GM23338 (cell line): ENCODE results near the gene SRP68. TPM values are rescaled to one million over a fixed set of nuclear protein-coding genes. Genes with fewer than 3 reads are reported as not detected.

Experiments
- ATAC-seq: fragments of 200-7000 bp; cut with Tn5 transposase; 3 replicates; pipeline ENCODE4 v1.9.1; 2020
- DNase-seq: peaks from one replicate; pipeline ENCODE4 v3.0.0-alpha.2; 2015; ENCODE audit warnings: low spot score
- H2AFZ ChIP-seq: fragments of 200-600 bp; sonication (generic); 2 replicates; pipeline ENCODE4 v1.8.0; 2016; ENCODE audit warnings: antibody characterized with exemption, mild to moderate bottlenecking, moderate library complexity
- H3F3A ChIP-seq: fragments of 200-600 bp; sonication (generic); replicated peaks from 2 replicates; pipeline ENCODE4 v1.8.0; 2017; ENCODE audit warnings: antibody characterized with exemption, mixed run types, low read depth
- H3K27ac ChIP-seq: fragments of 200-600 bp; sonication (generic); 2 replicates; pipeline ENCODE4 v1.6.1; 2016; ENCODE audit warnings: low read depth
- H3K27me3 ChIP-seq: fragments of 200-600 bp; sonication (generic); 2 replicates; pipeline ENCODE4 v1.8.0; 2016; ENCODE audit warnings: mild to moderate bottlenecking, mixed run types, moderate library complexity; ENCODE audit not compliant: insufficient read depth
- H3K36me3 ChIP-seq: fragments of 200-600 bp; sonication (generic); 2 replicates; pipeline ENCODE4 v1.8.0; 2016; ENCODE audit warnings: mild to moderate bottlenecking; ENCODE audit not compliant: insufficient read depth
- H3K4me1 ChIP-seq: fragments of 200-600 bp; sonication (generic); 2 replicates; pipeline ENCODE4 v1.8.0; 2016; ENCODE audit warnings: mild to moderate bottlenecking, moderate library complexity; ENCODE audit not compliant: insufficient read depth
- H3K4me2 ChIP-seq: fragments of 200-600 bp; sonication (generic); 2 replicates; pipeline ENCODE4 v1.7.1; 2017; ENCODE audit warnings: mixed run types
- H3K4me3 ChIP-seq: fragments of 200-600 bp; sonication (generic); 2 replicates; pipeline ENCODE4 v1.6.1; 2016; ENCODE audit warnings: mixed run types
- H3K79me2 ChIP-seq: fragments of 200-600 bp; sonication (generic); replicated peaks from 2 replicates; pipeline ENCODE4 v1.8.0; 2017; ENCODE audit warnings: mild to moderate bottlenecking; ENCODE audit not compliant: insufficient read depth
- H3K9me2 ChIP-seq: fragments of 200-600 bp; sonication (generic); 2 replicates; pipeline ENCODE4 v1.8.0; 2017; ENCODE audit not compliant: insufficient read depth
- H4K20me1 ChIP-seq: fragments of 200-600 bp; sonication (generic); replicated peaks from 2 replicates; pipeline ENCODE4 v1.8.0; 2017; ENCODE audit warnings: mild to moderate bottlenecking; ENCODE audit not compliant: insufficient read depth
- H3K27ac Mint-ChIP-seq: 2 replicates; pipeline ENCODE4 v1.8.0; 2020; ENCODE audit warnings: inconsistent platforms, mild to moderate bottlenecking, moderate library complexity, mixed read lengths
- H3K27me3 Mint-ChIP-seq: 3 replicates; pipeline ENCODE4 v1.8.0; 2022; ENCODE audit warnings: low read depth, mild to moderate bottlenecking, moderate library complexity, mixed read lengths, inconsistent platforms; ENCODE audit not compliant: insufficient read depth, poor library complexity
- H3K36me3 Mint-ChIP-seq: 3 replicates; pipeline ENCODE4 v1.8.0; 2021; ENCODE audit warnings: low read depth, mild to moderate bottlenecking, inconsistent platforms, moderate library complexity, mixed read lengths
- H3K4me1 Mint-ChIP-seq: 3 replicates; pipeline ENCODE4 v1.8.0; 2020; ENCODE audit warnings: mild to moderate bottlenecking, inconsistent platforms, mixed read lengths
- H3K4me3 Mint-ChIP-seq: 3 replicates; pipeline ENCODE4 v1.8.0; 2021; ENCODE audit warnings: moderate library complexity, mild to moderate bottlenecking, inconsistent platforms, mixed read lengths
- H3K9me3 Mint-ChIP-seq: 3 replicates; pipeline ENCODE4 v1.8.0; 2020; ENCODE audit warnings: moderate library complexity, mild to moderate bottlenecking, inconsistent platforms, mixed read lengths
- CREB1 ChIP-seq: fragments of 250-450 bp; sonication (Bioruptor Pico); IDR thresholded peaks from 2 replicates; pipeline ENCODE4 v1.5.0; 2020; ENCODE audit warnings: low read depth, mild to moderate bottlenecking, moderate library complexity
- EZH2 ChIP-seq: fragments of 200-600 bp; sonication (generic); IDR thresholded peaks from one replicate; pipeline ENCODE4 v1.8.0; 2017; ENCODE audit warnings: antibody characterized with exemption, mild to moderate bottlenecking, low read depth; ENCODE audit not compliant: unreplicated experiment
- EZH2phosphoT487 ChIP-seq: fragments of 200-600 bp; sonication (generic); IDR thresholded peaks from one replicate; pipeline ENCODE4 v1.8.1; 2018; ENCODE audit warnings: antibody characterized with exemption; ENCODE audit not compliant: unreplicated experiment
- JUNB ChIP-seq: IDR thresholded peaks from one replicate; pipeline ENCODE4 v1.6.1; 2016; ENCODE audit warnings: antibody characterized with exemption; ENCODE audit not compliant: unreplicated experiment
- NANOG ChIP-seq: IDR thresholded peaks from 2 replicates; pipeline ENCODE4 v1.6.1; 2016; ENCODE audit warnings: antibody characterized with exemption, borderline replicate concordance
- POLR2AphosphoS5 ChIP-seq: IDR thresholded peaks from 2 replicates; pipeline ENCODE4 v1.6.1; 2016; ENCODE audit warnings: antibody characterized with exemption, low read depth
- STAT1 ChIP-seq: IDR thresholded peaks from one replicate; pipeline ENCODE4 v1.6.1; 2016; ENCODE audit warnings: antibody characterized with exemption; ENCODE audit not compliant: unreplicated experiment
- ZNF114 ChIP-seq: fragments of 250-450 bp; sonication (Bioruptor Pico); IDR thresholded peaks from 2 replicates; pipeline ENCODE4 v1.5.0; 2020; ENCODE audit warnings: mild to moderate bottlenecking, moderate library complexity
- ZNF331 ChIP-seq: fragments of 250-450 bp; sonication (Bioruptor Pico); IDR thresholded peaks from 2 replicates; pipeline ENCODE4 v1.5.0; 2020; ENCODE audit warnings: low read depth, mild to moderate bottlenecking, moderate library complexity
- polyA plus RNA-seq: library from polyadenylated mRNA; unstranded; fragments of >200 nt; fragmentation: Nextera tagmentation; extraction: Ambion mirVana; gene quantifications from 2 replicates; pipeline ENCODE4 v1.2.1, GENCODE V29; 2016
- total RNA-seq: library from RNA; depleted of rRNA; stranded (reverse); fragments of >200 nt; shearing (Covaris generic); gene quantifications from 2 replicates; pipeline ENCODE4 v1.2.3, GENCODE V29; 2014
- TF ChIP-seq, protein P1 (sequence below), 2 experiments: fragments of 200-600 bp in 1 of 2; sonication (generic) in 1 of 2; conservative IDR thresholded peaks; 2 replicates each; pipeline versions ENCODE4 v1.5.1 to v1.6.1; 2016 to 2017; ENCODE audit warnings: antibody characterized with exemption in 2 of 2, low read depth in 2 of 2, mild to moderate bottlenecking in 2 of 2, moderate library complexity in 1 of 2
- TF ChIP-seq, protein P2 (sequence below): fragments of 250-450 bp; sonication (Bioruptor Pico); IDR thresholded peaks from 2 replicates; pipeline ENCODE4 v1.5.0; 2020; ENCODE audit warnings: mild to moderate bottlenecking, moderate library complexity
- TF ChIP-seq, protein P3 (sequence below): IDR thresholded peaks from 2 replicates; pipeline ENCODE4 v1.6.1; 2016; ENCODE audit warnings: antibody characterized with exemption
- TF ChIP-seq, protein P4 (sequence below): IDR thresholded peaks from one replicate; pipeline ENCODE4 v1.6.1; 2018; ENCODE audit warnings: antibody characterized with exemption; ENCODE audit not compliant: unreplicated experiment

Gene SRP68
- total and polyA plus RNA-seq, 2 experiments from 2014 or later, result 30.7 to 62.8 TPM

DNA sequence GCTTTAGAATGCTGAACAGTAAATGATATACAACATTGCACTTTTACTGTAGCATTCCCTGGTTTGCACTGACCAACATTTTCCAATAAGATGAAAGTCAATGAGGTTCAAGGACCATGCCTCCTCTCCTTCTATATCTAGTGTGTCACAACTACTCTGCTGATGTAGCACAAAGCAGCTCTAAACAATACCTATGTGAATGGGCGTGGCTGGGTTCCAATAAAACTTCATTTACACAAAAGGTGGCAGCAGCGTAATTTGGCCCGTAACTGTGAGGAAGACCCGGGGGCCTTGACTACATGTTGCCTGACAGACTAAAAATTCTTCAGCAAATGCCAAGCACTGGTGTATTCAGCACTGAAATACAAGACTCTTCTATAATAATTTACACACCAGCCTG, 6.5 kb downstream of the SRP68 start:
- Histone ChIP-seq H3K4me1 (no peaks in the 10 kb centered on the region; the same call in 1 of the 2 replicates), H3K27me3 (no peaks in the 10 kb centered on the region), H3K27ac (no peak overlapping the region), H3K79me2 (peaks cover 30% of the 10 kb centered on the region), H3K9me2 (no peaks in the 10 kb centered on the region), H3F3A (peaks cover 12% of the 10 kb centered on the region; the same call in 1 of the 2 replicates), H3K4me2 (no peak overlapping the region), H3K4me3 (no peak overlapping the region), H4K20me1 (peaks cover 6% of the 10 kb centered on the region), H2AFZ (no peak overlapping the region), H3K36me3 (peaks cover 49% of the 10 kb centered on the region)
- Mint-ChIP-seq H3K4me3 (no peak overlapping the region), H3K9me3 (no peaks in the 10 kb centered on the region), H3K36me3 (peaks cover 69% of the 10 kb centered on the region), H3K27ac (no peak overlapping the region), H3K27me3 (no peaks in the 10 kb centered on the region), H3K4me1 (peaks cover 2% of the 10 kb centered on the region; the same call in 2 of the 3 replicates)
- TF ChIP-seq ZNF114 (CRISPR knock-in tag) (no peak), STAT1 (no peak), POLR2AphosphoS5 (no peak), CREB1 (CRISPR knock-in tag) (no peak), JUNB (no peak), EZH2 (no peak), NANOG (no peak), ZNF331 (CRISPR knock-in tag) (no peak), EZH2phosphoT487 (no peak)
- TF ChIP-seq, protein P1, sequence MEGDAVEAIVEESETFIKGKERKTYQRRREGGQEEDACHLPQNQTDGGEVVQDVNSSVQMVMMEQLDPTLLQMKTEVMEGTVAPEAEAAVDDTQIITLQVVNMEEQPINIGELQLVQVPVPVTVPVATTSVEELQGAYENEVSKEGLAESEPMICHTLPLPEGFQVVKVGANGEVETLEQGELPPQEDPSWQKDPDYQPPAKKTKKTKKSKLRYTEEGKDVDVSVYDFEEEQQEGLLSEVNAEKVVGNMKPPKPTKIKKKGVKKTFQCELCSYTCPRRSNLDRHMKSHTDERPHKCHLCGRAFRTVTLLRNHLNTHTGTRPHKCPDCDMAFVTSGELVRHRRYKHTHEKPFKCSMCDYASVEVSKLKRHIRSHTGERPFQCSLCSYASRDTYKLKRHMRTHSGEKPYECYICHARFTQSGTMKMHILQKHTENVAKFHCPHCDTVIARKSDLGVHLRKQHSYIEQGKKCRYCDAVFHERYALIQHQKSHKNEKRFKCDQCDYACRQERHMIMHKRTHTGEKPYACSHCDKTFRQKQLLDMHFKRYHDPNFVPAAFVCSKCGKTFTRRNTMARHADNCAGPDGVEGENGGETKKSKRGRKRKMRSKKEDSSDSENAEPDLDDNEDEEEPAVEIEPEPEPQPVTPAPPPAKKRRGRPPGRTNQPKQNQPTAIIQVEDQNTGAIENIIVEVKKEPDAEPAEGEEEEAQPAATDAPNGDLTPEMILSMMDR (conservative IDR thresholded peaks at IDR 0.05; ENCODE audit: low read depth in 2 of 2), result no peak
- TF ChIP-seq, protein P2, sequence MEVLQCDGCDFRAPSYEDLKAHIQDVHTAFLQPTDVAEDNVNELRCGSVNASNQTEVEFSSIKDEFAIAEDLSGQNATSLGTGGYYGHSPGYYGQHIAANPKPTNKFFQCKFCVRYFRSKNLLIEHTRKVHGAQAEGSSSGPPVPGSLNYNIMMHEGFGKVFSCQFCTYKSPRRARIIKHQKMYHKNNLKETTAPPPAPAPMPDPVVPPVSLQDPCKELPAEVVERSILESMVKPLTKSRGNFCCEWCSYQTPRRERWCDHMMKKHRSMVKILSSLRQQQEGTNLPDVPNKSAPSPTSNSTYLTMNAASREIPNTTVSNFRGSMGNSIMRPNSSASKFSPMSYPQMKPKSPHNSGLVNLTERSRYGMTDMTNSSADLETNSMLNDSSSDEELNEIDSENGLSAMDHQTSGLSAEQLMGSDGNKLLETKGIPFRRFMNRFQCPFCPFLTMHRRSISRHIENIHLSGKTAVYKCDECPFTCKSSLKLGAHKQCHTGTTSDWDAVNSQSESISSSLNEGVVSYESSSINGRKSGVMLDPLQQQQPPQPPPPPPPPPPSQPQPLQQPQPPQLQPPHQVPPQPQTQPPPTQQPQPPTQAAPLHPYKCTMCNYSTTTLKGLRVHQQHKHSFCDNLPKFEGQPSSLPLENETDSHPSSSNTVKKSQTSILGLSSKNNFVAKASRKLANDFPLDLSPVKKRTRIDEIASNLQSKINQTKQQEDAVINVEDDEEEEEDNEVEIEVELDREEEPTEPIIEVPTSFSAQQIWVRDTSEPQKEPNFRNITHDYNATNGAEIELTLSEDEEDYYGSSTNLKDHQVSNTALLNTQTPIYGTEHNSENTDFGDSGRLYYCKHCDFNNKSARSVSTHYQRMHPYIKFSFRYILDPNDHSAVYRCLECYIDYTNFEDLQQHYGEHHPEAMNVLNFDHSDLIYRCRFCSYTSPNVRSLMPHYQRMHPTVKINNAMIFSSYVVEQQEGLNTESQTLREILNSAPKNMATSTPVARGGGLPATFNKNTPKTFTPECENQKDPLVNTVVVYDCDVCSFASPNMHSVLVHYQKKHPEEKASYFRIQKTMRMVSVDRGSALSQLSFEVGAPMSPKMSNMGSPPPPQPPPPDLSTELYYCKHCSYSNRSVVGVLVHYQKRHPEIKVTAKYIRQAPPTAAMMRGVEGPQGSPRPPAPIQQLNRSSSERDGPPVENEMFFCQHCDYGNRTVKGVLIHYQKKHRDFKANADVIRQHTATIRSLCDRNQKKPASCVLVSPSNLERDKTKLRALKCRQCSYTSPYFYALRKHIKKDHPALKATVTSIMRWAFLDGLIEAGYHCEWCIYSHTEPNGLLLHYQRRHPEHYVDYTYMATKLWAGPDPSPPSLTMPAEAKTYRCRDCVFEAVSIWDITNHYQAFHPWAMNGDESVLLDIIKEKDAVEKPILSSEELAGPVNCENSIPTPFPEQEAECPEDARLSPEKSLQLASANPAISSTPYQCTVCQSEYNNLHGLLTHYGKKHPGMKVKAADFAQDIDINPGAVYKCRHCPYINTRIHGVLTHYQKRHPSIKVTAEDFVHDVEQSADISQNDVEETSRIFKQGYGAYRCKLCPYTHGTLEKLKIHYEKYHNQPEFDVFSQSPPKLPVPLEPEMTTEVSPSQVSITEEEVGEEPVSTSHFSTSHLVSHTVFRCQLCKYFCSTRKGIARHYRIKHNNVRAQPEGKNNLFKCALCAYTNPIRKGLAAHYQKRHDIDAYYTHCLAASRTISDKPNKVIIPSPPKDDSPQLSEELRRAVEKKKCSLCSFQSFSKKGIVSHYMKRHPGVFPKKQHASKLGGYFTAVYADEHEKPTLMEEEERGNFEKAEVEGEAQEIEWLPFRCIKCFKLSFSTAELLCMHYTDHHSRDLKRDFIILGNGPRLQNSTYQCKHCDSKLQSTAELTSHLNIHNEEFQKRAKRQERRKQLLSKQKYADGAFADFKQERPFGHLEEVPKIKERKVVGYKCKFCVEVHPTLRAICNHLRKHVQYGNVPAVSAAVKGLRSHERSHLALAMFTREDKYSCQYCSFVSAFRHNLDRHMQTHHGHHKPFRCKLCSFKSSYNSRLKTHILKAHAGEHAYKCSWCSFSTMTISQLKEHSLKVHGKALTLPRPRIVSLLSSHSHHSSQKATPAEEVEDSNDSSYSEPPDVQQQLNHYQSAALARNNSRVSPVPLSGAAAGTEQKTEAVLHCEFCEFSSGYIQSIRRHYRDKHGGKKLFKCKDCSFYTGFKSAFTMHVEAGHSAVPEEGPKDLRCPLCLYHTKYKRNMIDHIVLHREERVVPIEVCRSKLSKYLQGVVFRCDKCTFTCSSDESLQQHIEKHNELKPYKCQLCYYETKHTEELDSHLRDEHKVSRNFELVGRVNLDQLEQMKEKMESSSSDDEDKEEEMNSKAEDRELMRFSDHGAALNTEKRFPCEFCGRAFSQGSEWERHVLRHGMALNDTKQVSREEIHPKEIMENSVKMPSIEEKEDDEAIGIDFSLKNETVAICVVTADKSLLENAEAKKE (CRISPR knock-in tag), result no peak
- TF ChIP-seq, protein P3, sequence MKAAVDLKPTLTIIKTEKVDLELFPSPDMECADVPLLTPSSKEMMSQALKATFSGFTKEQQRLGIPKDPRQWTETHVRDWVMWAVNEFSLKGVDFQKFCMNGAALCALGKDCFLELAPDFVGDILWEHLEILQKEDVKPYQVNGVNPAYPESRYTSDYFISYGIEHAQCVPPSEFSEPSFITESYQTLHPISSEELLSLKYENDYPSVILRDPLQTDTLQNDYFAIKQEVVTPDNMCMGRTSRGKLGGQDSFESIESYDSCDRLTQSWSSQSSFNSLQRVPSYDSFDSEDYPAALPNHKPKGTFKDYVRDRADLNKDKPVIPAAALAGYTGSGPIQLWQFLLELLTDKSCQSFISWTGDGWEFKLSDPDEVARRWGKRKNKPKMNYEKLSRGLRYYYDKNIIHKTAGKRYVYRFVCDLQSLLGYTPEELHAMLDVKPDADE, result no peak
- TF ChIP-seq, protein P4, sequence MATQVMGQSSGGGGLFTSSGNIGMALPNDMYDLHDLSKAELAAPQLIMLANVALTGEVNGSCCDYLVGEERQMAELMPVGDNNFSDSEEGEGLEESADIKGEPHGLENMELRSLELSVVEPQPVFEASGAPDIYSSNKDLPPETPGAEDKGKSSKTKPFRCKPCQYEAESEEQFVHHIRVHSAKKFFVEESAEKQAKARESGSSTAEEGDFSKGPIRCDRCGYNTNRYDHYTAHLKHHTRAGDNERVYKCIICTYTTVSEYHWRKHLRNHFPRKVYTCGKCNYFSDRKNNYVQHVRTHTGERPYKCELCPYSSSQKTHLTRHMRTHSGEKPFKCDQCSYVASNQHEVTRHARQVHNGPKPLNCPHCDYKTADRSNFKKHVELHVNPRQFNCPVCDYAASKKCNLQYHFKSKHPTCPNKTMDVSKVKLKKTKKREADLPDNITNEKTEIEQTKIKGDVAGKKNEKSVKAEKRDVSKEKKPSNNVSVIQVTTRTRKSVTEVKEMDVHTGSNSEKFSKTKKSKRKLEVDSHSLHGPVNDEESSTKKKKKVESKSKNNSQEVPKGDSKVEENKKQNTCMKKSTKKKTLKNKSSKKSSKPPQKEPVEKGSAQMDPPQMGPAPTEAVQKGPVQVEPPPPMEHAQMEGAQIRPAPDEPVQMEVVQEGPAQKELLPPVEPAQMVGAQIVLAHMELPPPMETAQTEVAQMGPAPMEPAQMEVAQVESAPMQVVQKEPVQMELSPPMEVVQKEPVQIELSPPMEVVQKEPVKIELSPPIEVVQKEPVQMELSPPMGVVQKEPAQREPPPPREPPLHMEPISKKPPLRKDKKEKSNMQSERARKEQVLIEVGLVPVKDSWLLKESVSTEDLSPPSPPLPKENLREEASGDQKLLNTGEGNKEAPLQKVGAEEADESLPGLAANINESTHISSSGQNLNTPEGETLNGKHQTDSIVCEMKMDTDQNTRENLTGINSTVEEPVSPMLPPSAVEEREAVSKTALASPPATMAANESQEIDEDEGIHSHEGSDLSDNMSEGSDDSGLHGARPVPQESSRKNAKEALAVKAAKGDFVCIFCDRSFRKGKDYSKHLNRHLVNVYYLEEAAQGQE, result no peak
- ATAC-seq, result no peak
- no peak for DNase-seq
